Cardiac fibroblast (primary cell): ENCODE measurements around the gene CCNK.

ENCODE experiments used
- DNase-seq, 2 donors: peaks; one replicate each; pipeline versions ENCODE4 v3.0.0 to v3.0.0-alpha.2; 2010; ENCODE audit warnings: low read depth in 2 of 2
- H3K4me3 ChIP-seq, 2 donors: replicated peaks in 1 of 2; 1 replicate in 1 of 2; 2 replicates in 1 of 2; pipeline ENCODE4 v1.5.1; 2011; ENCODE audit warnings: low read depth in 2 of 2, low read length in 2 of 2, mild to moderate bottlenecking in 2 of 2, moderate library complexity in 1 of 2
- TF ChIP-seq, protein P1 (sequence below): IDR thresholded peaks from one replicate; pipeline ENCODE4 v1.5.1; 2011; ENCODE audit warnings: low read depth, mild to moderate bottlenecking, low read length, inconsistent platforms

The CCNK gene

DNA sequence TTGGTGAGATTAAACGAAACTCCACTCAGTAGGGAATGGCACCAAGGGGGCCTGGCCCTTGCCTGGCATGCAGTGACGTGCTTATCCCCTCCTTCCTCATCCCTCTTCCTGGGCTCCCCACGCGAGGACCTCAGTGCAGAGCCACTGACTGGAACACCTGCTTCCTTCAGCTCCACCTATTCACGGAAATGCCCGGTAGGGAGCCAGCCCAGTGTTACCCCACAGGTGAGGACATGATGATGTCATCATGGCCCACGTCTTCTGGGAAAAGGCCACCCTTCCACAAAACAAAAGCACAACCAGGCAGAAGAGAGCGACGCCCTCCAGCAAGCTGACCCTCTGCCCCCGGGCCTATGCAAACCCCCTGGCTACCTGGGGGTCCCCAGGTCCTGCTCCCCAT lies 80.7 kb downstream of the CCNK start:
- TF ChIP-seq, protein P1, sequence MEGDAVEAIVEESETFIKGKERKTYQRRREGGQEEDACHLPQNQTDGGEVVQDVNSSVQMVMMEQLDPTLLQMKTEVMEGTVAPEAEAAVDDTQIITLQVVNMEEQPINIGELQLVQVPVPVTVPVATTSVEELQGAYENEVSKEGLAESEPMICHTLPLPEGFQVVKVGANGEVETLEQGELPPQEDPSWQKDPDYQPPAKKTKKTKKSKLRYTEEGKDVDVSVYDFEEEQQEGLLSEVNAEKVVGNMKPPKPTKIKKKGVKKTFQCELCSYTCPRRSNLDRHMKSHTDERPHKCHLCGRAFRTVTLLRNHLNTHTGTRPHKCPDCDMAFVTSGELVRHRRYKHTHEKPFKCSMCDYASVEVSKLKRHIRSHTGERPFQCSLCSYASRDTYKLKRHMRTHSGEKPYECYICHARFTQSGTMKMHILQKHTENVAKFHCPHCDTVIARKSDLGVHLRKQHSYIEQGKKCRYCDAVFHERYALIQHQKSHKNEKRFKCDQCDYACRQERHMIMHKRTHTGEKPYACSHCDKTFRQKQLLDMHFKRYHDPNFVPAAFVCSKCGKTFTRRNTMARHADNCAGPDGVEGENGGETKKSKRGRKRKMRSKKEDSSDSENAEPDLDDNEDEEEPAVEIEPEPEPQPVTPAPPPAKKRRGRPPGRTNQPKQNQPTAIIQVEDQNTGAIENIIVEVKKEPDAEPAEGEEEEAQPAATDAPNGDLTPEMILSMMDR: no peak
- H3K4me3 ChIP-seq: no peak overlapping the region
- DNase-seq: no peak
